Measurements from ENCODE around the gene POU6F2.

POU6F2 gene

GRCh38 chr7:39085189-39085588 is 107.5 kb downstream of the POU6F2 start:
- H3K36me3 ChIP-seq (ENCODE audit: control insufficient read depth in 2 of 2, insufficient read depth in 2 of 2, low read length in 2 of 2): no peaks in the 10 kb centered on the region
- no peak overlapping the region for H3K9ac ChIP-seq (ENCODE audit: low read depth in 1 of 2, low read length in 2 of 2)
- H3K4me3 ChIP-seq (ENCODE audit: low read length in 2 of 2): no peak overlapping the region
- no peak overlapping the region for H3K27ac ChIP-seq (ENCODE audit: low read depth in 2 of 2, low read length in 2 of 2)
- no peaks in the 10 kb centered on the region for H3K9me3 ChIP-seq (ENCODE audit: control insufficient read depth in 2 of 2, low read length in 2 of 2)
- peaks cover 0 to 8% of the 10 kb centered on the region in 2 donors for H3K27me3 ChIP-seq (ENCODE audit: control insufficient read depth in 2 of 2, insufficient read depth in 2 of 2, low read length in 2 of 2)
- no peaks in the 10 kb centered on the region for H3K4me1 ChIP-seq (ENCODE audit: control insufficient read depth in 2 of 2, insufficient read depth in 2 of 2, low read length in 2 of 2)

DNA sequence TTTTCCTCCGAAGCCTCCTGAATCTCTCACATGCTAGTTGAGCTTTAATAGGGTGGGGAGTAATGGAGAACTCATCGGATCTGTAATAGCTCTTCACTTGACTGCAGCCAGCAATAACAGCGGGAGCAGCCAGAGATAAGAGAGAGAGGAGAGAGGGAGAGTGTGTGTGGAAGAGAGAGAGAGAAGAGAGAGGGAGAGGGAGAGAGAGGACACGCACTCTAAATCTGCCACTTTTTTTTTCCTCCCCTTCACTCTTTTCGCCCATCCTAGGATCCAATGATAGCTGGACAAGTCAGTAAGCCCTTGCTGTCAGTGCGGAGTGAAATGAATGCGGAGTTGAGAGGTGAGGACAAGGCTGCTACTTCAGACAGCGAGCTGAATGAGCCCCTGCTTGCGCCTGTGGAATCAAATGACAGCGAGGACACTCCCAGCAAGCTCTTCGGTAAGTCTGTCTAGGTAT is 107.9 kb downstream of the POU6F2 start:
- Histone ChIP-seq H3K36me3 (ENCODE audit: control insufficient read depth in 2 of 2, insufficient read depth in 2 of 2, low read length in 2 of 2) (no peaks in the 10 kb centered on the region), H3K4me1 (ENCODE audit: control insufficient read depth in 2 of 2, insufficient read depth in 2 of 2, low read length in 2 of 2) (no peaks in the 10 kb centered on the region), H3K4me3 (ENCODE audit: low read length in 2 of 2) (no peak overlapping the region), H3K9me3 (ENCODE audit: control insufficient read depth in 2 of 2, low read length in 2 of 2) (no peaks in the 10 kb centered on the region), H3K27ac (ENCODE audit: low read depth in 2 of 2, low read length in 2 of 2) (no peak overlapping the region), H3K9ac (ENCODE audit: low read depth in 1 of 2, low read length in 2 of 2) (no peak overlapping the region), H3K27me3 (ENCODE audit: control insufficient read depth in 2 of 2, insufficient read depth in 2 of 2, low read length in 2 of 2) (peaks cover 0 to 8% of the 10 kb centered on the region in 2 donors)

GRCh38 chr7:39086638-39087360 is 109.1 kb downstream of the POU6F2 start:
- Histone ChIP-seq H3K27me3 (ENCODE audit: control insufficient read depth in 2 of 2, insufficient read depth in 2 of 2, low read length in 2 of 2) (peaks cover 0 to 8% of the 10 kb centered on the region in 2 donors), H3K36me3 (ENCODE audit: control insufficient read depth in 2 of 2, insufficient read depth in 2 of 2, low read length in 2 of 2) (no peaks in the 10 kb centered on the region), H3K27ac (ENCODE audit: low read depth in 2 of 2, low read length in 2 of 2) (no peak overlapping the region), H3K9me3 (ENCODE audit: control insufficient read depth in 2 of 2, low read length in 2 of 2) (no peaks in the 10 kb centered on the region), H3K4me3 (ENCODE audit: low read length in 2 of 2) (no peak overlapping the region), H3K9ac (ENCODE audit: low read depth in 1 of 2, low read length in 2 of 2) (no peak overlapping the region), H3K4me1 (ENCODE audit: control insufficient read depth in 2 of 2, insufficient read depth in 2 of 2, low read length in 2 of 2) (no peaks in the 10 kb centered on the region)

- H3K4me3 ChIP-seq (ENCODE audit: low read length in 2 of 2): no peak overlapping the region
- H3K9me3 ChIP-seq (ENCODE audit: control insufficient read depth in 2 of 2, low read length in 2 of 2): no peaks in the 10 kb centered on the region
- H3K9ac ChIP-seq (ENCODE audit: low read depth in 1 of 2, low read length in 2 of 2): no peak overlapping the region
- H3K27ac ChIP-seq (ENCODE audit: low read depth in 2 of 2, low read length in 2 of 2): no peak overlapping the region
- H3K36me3 ChIP-seq (ENCODE audit: control insufficient read depth in 2 of 2, insufficient read depth in 2 of 2, low read length in 2 of 2): no peaks in the 10 kb centered on the region
- H3K4me1 ChIP-seq (ENCODE audit: control insufficient read depth in 2 of 2, insufficient read depth in 2 of 2, low read length in 2 of 2): no peaks in the 10 kb centered on the region
- H3K27me3 ChIP-seq (ENCODE audit: control insufficient read depth in 2 of 2, insufficient read depth in 2 of 2, low read length in 2 of 2): peaks cover 0 to 8% of the 10 kb centered on the region in 2 donors
Measured at GRCh38 chr7:39088730-39089593, 111.3 kb downstream of the POU6F2 start.

GRCh38 chr7:39091145-39091544 is 113.4 kb downstream of the POU6F2 start:
- no peak overlapping the region for H3K27ac ChIP-seq (ENCODE audit: low read depth in 2 of 2, low read length in 2 of 2)
- no peaks in the 10 kb centered on the region for H3K27me3 ChIP-seq (ENCODE audit: control insufficient read depth in 2 of 2, insufficient read depth in 2 of 2, low read length in 2 of 2)
- no peak overlapping the region for H3K9ac ChIP-seq (ENCODE audit: low read depth in 1 of 2, low read length in 2 of 2)

DNA sequence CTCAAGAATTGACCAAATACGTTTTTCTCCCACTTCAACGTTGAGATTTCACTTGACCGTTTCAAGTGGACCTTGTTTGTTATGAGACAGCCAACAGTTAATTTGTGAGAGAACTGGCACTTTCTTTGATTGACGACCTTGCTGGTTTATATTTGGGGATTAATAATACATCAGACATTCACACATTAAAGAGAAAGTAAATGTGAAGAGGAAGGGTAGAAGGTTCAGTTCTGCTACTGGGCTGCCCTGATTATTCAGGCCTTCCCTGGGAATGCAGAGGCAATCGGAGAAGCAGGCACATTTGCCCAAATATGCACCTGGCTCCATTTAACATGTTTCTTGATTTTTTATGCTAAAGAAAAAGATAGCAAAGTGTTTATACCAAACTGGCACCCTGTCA is 114.1 kb downstream of the POU6F2 start:
- no peaks in the 10 kb centered on the region for H3K9me3 ChIP-seq (ENCODE audit: control insufficient read depth in 2 of 2, low read length in 2 of 2)
- H3K27me3 ChIP-seq (ENCODE audit: control insufficient read depth in 2 of 2, insufficient read depth in 2 of 2, low read length in 2 of 2): no peaks in the 10 kb centered on the region
- no peak overlapping the region for H3K27ac ChIP-seq (ENCODE audit: low read depth in 2 of 2, low read length in 2 of 2)
- no peaks in the 10 kb centered on the region for H3K36me3 ChIP-seq (ENCODE audit: control insufficient read depth in 2 of 2, insufficient read depth in 2 of 2, low read length in 2 of 2)
- H3K9ac ChIP-seq (ENCODE audit: low read depth in 1 of 2, low read length in 2 of 2): no peak overlapping the region
- no peak overlapping the region for H3K4me3 ChIP-seq (ENCODE audit: low read length in 2 of 2)
- H3K4me1 ChIP-seq (ENCODE audit: control insufficient read depth in 2 of 2, insufficient read depth in 2 of 2, low read length in 2 of 2): no peaks in the 10 kb centered on the region

More at GRCh38 chr7:39091145-39091544, 113.4 kb downstream of the POU6F2 start:
- H3K4me1 ChIP-seq (ENCODE audit: control insufficient read depth in 2 of 2, insufficient read depth in 2 of 2, low read length in 2 of 2): no peaks in the 10 kb centered on the region
- H3K4me3 ChIP-seq (ENCODE audit: low read length in 2 of 2): no peak overlapping the region
- no peaks in the 10 kb centered on the region for H3K36me3 ChIP-seq (ENCODE audit: control insufficient read depth in 2 of 2, insufficient read depth in 2 of 2, low read length in 2 of 2)
- no peaks in the 10 kb centered on the region for H3K9me3 ChIP-seq (ENCODE audit: control insufficient read depth in 2 of 2, low read length in 2 of 2)

GRCh38 chr7:39094731-39095130 is 117.0 kb downstream of the POU6F2 start:
- Histone ChIP-seq H3K4me1 (ENCODE audit: control insufficient read depth in 2 of 2, insufficient read depth in 2 of 2, low read length in 2 of 2) (no peaks in the 10 kb centered on the region), H3K27me3 (ENCODE audit: control insufficient read depth in 2 of 2, insufficient read depth in 2 of 2, low read length in 2 of 2) (no peaks in the 10 kb centered on the region), H3K4me3 (ENCODE audit: low read length in 2 of 2) (no peak overlapping the region), H3K36me3 (ENCODE audit: control insufficient read depth in 2 of 2, insufficient read depth in 2 of 2, low read length in 2 of 2) (no peaks in the 10 kb centered on the region), H3K9me3 (ENCODE audit: control insufficient read depth in 2 of 2, low read length in 2 of 2) (no peaks in the 10 kb centered on the region), H3K9ac (ENCODE audit: low read depth in 1 of 2, low read length in 2 of 2) (no peak overlapping the region), H3K27ac (ENCODE audit: low read depth in 2 of 2, low read length in 2 of 2) (no peak overlapping the region)

GRCh38 chr7:39095875-39096619 is 118.3 kb downstream of the POU6F2 start:
- Histone ChIP-seq H3K4me3 (ENCODE audit: low read length in 2 of 2) (no peak overlapping the region), H3K27ac (ENCODE audit: low read depth in 2 of 2, low read length in 2 of 2) (no peak overlapping the region), H3K27me3 (ENCODE audit: control insufficient read depth in 2 of 2, insufficient read depth in 2 of 2, low read length in 2 of 2) (no peaks in the 10 kb centered on the region), H3K9ac (ENCODE audit: low read depth in 1 of 2, low read length in 2 of 2) (no peak overlapping the region), H3K36me3 (ENCODE audit: control insufficient read depth in 2 of 2, insufficient read depth in 2 of 2, low read length in 2 of 2) (no peaks in the 10 kb centered on the region), H3K9me3 (ENCODE audit: control insufficient read depth in 2 of 2, low read length in 2 of 2) (no peaks in the 10 kb centered on the region), H3K4me1 (ENCODE audit: control insufficient read depth in 2 of 2, insufficient read depth in 2 of 2, low read length in 2 of 2) (no peaks in the 10 kb centered on the region)

DNA sequence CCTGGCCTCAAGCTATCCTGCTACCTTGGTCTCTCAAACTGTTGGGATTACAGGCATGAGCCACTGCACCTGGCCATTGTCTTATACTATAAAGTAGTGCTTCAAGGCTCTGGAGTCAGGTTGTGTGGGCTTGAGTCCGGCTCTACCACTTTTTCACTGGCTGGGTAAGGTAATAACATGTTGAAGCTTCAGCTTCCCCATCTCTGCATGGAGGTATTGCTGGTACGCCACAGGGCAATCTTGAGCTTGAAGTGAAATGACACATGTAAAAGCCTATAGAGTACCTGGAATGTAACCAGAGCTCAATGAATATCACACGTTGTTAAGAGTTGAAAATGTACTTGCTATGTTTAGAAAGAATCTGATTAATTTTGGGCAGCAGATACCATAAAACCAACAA is 120.8 kb downstream of the POU6F2 start:
- no peaks in the 10 kb centered on the region for H3K27me3 ChIP-seq (ENCODE audit: control insufficient read depth in 2 of 2, insufficient read depth in 2 of 2, low read length in 2 of 2)
- H3K4me3 ChIP-seq (ENCODE audit: low read length in 2 of 2): no peak overlapping the region
- H3K9ac ChIP-seq (ENCODE audit: low read depth in 1 of 2, low read length in 2 of 2): no peak overlapping the region
- no peaks in the 10 kb centered on the region for H3K9me3 ChIP-seq (ENCODE audit: control insufficient read depth in 2 of 2, low read length in 2 of 2)
- no peak overlapping the region for H3K27ac ChIP-seq (ENCODE audit: low read depth in 2 of 2, low read length in 2 of 2)
- no peaks in the 10 kb centered on the region for H3K4me1 ChIP-seq (ENCODE audit: control insufficient read depth in 2 of 2, insufficient read depth in 2 of 2, low read length in 2 of 2)
- no peaks in the 10 kb centered on the region for H3K36me3 ChIP-seq (ENCODE audit: control insufficient read depth in 2 of 2, insufficient read depth in 2 of 2, low read length in 2 of 2)

- Histone ChIP-seq H3K9me3 (ENCODE audit: control insufficient read depth in 2 of 2, low read length in 2 of 2) (no peaks in the 10 kb centered on the region), H3K36me3 (ENCODE audit: control insufficient read depth in 2 of 2, insufficient read depth in 2 of 2, low read length in 2 of 2) (no peaks in the 10 kb centered on the region), H3K4me3 (ENCODE audit: low read length in 2 of 2) (no peak overlapping the region), H3K4me1 (ENCODE audit: control insufficient read depth in 2 of 2, insufficient read depth in 2 of 2, low read length in 2 of 2) (no peaks in the 10 kb centered on the region), H3K27me3 (ENCODE audit: control insufficient read depth in 2 of 2, insufficient read depth in 2 of 2, low read length in 2 of 2) (no peaks in the 10 kb centered on the region), H3K9ac (ENCODE audit: low read depth in 1 of 2, low read length in 2 of 2) (no peak overlapping the region), H3K27ac (ENCODE audit: low read depth in 2 of 2, low read length in 2 of 2) (no peak overlapping the region)
Measured at GRCh38 chr7:39099146-39099545, 121.4 kb downstream of the POU6F2 start.
